SH-SY5Y (cell line): ENCODE results near the gene ST3GAL6.

Source experiments
- GATA2 ChIP-seq: IDR thresholded peaks from 2 replicates; pipeline ENCODE4 v1.6.1; 2011; ENCODE audit warnings: mild to moderate bottlenecking, low read depth, low read length
- GATA3 ChIP-seq: IDR thresholded peaks from 2 replicates; pipeline ENCODE4 v1.6.1; 2011; ENCODE audit warnings: low read depth, mild to moderate bottlenecking, low read length, moderate library complexity

DNA sequence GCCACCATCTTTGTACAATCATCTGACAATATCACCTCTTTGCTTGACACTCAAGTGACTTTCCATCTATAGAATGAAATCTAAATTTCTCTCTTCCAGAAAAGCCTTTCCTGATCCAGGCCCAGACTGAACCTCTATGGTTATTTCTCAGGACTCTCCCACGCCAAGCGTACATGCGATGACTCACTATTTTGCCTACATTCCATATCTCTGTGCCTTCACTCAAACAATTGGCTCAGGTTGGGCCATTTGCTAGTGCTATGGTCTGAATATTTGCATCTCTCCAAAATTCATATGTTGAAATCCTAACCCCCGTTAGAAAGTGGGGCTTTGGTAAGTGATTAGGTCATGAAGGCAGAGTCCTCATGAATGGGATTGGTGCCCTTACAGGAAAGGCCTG is 43.9 kb downstream of the ST3GAL6 start:
- no peak for TF ChIP-seq GATA2
- no peak for TF ChIP-seq GATA3
